HL-60 (cell line): ENCODE measurements around the gene SIRT6.
"Not testable (repeated sequence)": the region's sequence is repeated elsewhere in the genome, so short reads cannot be mapped to it uniquely, and the experiment has no call there.

Experiments used
- POLR2AphosphoS5 ChIP-seq: IDR thresholded peaks from 2 replicates; pipeline ENCODE4 v1.6.1; 2012; ENCODE audit warnings: low read depth
- SPI1 ChIP-seq: IDR thresholded peaks from 2 replicates; pipeline ENCODE4 v1.6.1; 2012; ENCODE audit warnings: low read depth, mild to moderate bottlenecking, borderline replicate concordance
- TF ChIP-seq, protein P1 (sequence below): IDR thresholded peaks from one replicate; pipeline ENCODE4 v1.5.1; 2011; ENCODE audit warnings: low read length, control low read depth, inconsistent platforms; ENCODE audit not compliant: insufficient read depth
- TF ChIP-seq, protein P2 (sequence below): IDR thresholded peaks from 2 replicates; pipeline ENCODE4 v1.6.1; 2012; ENCODE audit warnings: low read depth; ENCODE audit not compliant: insufficient replicate concordance

DNA sequence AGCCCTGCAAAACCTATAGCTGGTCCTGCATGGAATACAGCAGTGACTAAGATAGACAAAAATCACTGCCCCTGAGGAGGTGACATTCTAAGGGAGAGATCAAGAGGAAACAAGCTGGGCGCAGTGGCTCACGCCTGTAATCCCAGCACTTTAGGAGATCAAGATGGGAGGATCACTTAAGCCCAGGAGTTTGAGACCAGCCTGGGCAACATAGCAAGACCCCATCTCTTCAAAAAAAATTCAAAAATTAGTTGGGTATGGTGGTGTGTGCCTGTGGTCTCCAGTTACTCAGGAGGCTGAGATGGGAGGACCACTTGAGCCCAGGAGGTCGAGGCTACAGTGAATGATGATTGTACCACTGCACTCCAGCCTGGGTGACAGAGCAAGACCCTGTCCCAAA, 10.2 kb upstream of the SIRT6 start:
- TF ChIP-seq, protein P1, sequence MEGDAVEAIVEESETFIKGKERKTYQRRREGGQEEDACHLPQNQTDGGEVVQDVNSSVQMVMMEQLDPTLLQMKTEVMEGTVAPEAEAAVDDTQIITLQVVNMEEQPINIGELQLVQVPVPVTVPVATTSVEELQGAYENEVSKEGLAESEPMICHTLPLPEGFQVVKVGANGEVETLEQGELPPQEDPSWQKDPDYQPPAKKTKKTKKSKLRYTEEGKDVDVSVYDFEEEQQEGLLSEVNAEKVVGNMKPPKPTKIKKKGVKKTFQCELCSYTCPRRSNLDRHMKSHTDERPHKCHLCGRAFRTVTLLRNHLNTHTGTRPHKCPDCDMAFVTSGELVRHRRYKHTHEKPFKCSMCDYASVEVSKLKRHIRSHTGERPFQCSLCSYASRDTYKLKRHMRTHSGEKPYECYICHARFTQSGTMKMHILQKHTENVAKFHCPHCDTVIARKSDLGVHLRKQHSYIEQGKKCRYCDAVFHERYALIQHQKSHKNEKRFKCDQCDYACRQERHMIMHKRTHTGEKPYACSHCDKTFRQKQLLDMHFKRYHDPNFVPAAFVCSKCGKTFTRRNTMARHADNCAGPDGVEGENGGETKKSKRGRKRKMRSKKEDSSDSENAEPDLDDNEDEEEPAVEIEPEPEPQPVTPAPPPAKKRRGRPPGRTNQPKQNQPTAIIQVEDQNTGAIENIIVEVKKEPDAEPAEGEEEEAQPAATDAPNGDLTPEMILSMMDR = not testable (repeated sequence)
- TF ChIP-seq SPI1, POLR2AphosphoS5: not testable (repeated sequence)
- TF ChIP-seq, protein P2, sequence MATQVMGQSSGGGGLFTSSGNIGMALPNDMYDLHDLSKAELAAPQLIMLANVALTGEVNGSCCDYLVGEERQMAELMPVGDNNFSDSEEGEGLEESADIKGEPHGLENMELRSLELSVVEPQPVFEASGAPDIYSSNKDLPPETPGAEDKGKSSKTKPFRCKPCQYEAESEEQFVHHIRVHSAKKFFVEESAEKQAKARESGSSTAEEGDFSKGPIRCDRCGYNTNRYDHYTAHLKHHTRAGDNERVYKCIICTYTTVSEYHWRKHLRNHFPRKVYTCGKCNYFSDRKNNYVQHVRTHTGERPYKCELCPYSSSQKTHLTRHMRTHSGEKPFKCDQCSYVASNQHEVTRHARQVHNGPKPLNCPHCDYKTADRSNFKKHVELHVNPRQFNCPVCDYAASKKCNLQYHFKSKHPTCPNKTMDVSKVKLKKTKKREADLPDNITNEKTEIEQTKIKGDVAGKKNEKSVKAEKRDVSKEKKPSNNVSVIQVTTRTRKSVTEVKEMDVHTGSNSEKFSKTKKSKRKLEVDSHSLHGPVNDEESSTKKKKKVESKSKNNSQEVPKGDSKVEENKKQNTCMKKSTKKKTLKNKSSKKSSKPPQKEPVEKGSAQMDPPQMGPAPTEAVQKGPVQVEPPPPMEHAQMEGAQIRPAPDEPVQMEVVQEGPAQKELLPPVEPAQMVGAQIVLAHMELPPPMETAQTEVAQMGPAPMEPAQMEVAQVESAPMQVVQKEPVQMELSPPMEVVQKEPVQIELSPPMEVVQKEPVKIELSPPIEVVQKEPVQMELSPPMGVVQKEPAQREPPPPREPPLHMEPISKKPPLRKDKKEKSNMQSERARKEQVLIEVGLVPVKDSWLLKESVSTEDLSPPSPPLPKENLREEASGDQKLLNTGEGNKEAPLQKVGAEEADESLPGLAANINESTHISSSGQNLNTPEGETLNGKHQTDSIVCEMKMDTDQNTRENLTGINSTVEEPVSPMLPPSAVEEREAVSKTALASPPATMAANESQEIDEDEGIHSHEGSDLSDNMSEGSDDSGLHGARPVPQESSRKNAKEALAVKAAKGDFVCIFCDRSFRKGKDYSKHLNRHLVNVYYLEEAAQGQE = not testable (repeated sequence)
